AG09319 (cell line): ENCODE data around the gene SHANK2.

Experiments used
- DNase-seq: peaks from one replicate; pipeline ENCODE4 v3.0.0-alpha.2; 2010; ENCODE audit warnings: low read depth; ENCODE audit errors: extremely low read depth
- CTCF ChIP-seq: IDR thresholded peaks from 2 replicates; pipeline ENCODE4 v1.5.1; 2011; ENCODE audit warnings: low read depth, mild to moderate bottlenecking, inconsistent platforms, low read length, moderate library complexity

Gene SHANK2

GRCh38 chr11:71255323-71255722, 2.9 kb upstream of the SHANK2 start:
- no peak for TF ChIP-seq CTCF
- no peak for DNase-seq

GRCh38 chr11:71253794-71254193, 1.4 kb upstream of the SHANK2 start:
- no peak for TF ChIP-seq CTCF
- DNase-seq: no peak

- no peak for TF ChIP-seq CTCF
- DNase-seq: no peak
These were observed 673 bp upstream of the SHANK2 start for GRCh38 chr11:71252770-71253730.

GRCh38 chr11:71251761-71252268, 562 bp downstream of the SHANK2 start:
- no peak for DNase-seq
- no peak; the same call in 1 of the 2 replicates for TF ChIP-seq CTCF

DNA sequence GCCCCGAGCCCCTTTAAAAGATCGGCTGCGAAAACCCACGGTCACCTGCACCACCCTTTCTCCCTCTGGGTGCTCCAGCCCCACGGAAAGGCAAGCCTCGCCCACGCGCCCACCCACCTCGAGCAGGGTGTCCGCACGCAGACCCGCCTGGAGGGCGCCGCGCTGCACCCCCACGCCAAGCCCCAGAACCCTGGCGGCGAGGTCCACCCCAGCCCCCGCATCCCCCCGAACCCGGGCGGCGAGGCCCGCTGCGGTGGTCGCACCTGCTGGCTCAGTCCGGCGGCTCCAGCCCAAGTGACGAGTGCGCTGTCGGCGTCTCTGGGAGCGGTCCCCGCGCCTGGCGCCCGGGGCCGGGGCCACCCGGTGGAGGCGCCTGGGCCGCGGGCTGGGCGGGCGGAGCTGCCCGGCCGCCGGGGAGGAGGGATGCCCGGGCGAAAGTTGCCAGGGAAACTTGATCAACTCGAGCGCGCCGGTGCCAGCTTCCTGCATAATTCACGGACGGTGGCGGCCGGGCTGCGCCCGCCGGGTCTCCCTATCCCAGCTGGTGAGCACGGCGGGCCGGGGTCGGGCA, 1.1 kb downstream of the SHANK2 start:
- TF ChIP-seq CTCF: no peak
- DNase-seq: no peak

- no peak for TF ChIP-seq CTCF
- no peak for DNase-seq
These were observed 1.7 kb downstream of the SHANK2 start for GRCh38 chr11:71250523-71251150.
